HepG2 (cell line): Measurements from ENCODE around the gene RNF114. TPM values are rescaled to one million over a fixed set of nuclear protein-coding genes. Genes with fewer than 3 reads are reported as not detected.

Source experiments
- ATAC-seq: fragments of 200-7000 bp; cut with Tn5 transposase; 3 replicates; pipeline ENCODE4 v1.9.1; 2020; ENCODE audit warnings: mild to moderate bottlenecking, moderate library complexity
- BruUV-seq: library from RNA; stranded (reverse); fragments of 400-500 nt; replicated peaks from 2 replicates; lab custom pipeline; 2021; lab: Mats Ljungman, UMichigan
- CTCF ChIA-PET: fragments of 300-600 bp; formaldehyde crosslinking; extraction: SDS; loops from one replicate; lab custom pipeline; 2021; ENCODE audit warnings: low total read pairs, inconsistent platforms, low intra/inter-chr PET ratio; lab: Yijun Ruan, JAX
- POLR2A ChIA-PET: fragments of 350-600 bp; sonication (Branson Sonifier 250); formaldehyde crosslinking; loops from one replicate; lab custom pipeline; 2020; ENCODE audit warnings: antibody characterized with exemption, inconsistent platforms; lab: Yijun Ruan, JAX
- DNase-seq: peaks from one replicate; pipeline ENCODE4 v3.0.0-alpha.2; 2015; ENCODE audit warnings: low spot score
- FAIRE-seq: peaks from 3 replicates; lab custom pipeline; 2011; peaks lifted over from hg19 to GRCh38; lab: Jason Lieb, UNC
- H2AFZ ChIP-seq: one replicate; pipeline ENCODE4 v1.6.1; 2011; ENCODE audit warnings: low read length, inconsistent platforms
- H3K27ac ChIP-seq: fragments of 300-600 bp; 3 replicates; pipeline ENCODE4 v1.8.0; 2011; ENCODE audit warnings: mixed run types, mild to moderate bottlenecking, mixed read lengths, low read length, inconsistent platforms; ENCODE audit not compliant: insufficient read depth; ENCODE audit errors: extremely low read length
- H3K27me3 ChIP-seq, 2 experiments: fragments of 200-600 bp in 1 of 2; 2 replicates in 1 of 2; 3 replicates in 1 of 2; pipeline versions ENCODE4 v1.6.0 to v1.8.0; 2011; ENCODE audit warnings: low read length in 2 of 2, mild to moderate bottlenecking in 2 of 2, moderate library complexity in 2 of 2, inconsistent platforms in 1 of 2; ENCODE audit not compliant: insufficient read depth in 2 of 2, control insufficient read depth in 1 of 2
- H3K36me3 ChIP-seq, 2 experiments: fragments of 200-600 bp in 1 of 2; replicated peaks in 1 of 2; 2 replicates in 1 of 2; 3 replicates in 1 of 2; pipeline versions ENCODE4 v1.5.1 to v1.8.0; 2011; ENCODE audit warnings: low read length in 2 of 2, inconsistent platforms in 1 of 2; ENCODE audit not compliant: insufficient read depth in 2 of 2, control insufficient read depth in 1 of 2
- H3K4me1 ChIP-seq: 2 replicates; pipeline ENCODE4 v1.5.1; 2012; ENCODE audit warnings: low read length, inconsistent platforms; ENCODE audit not compliant: insufficient read depth
- H3K4me2 ChIP-seq: 2 replicates; pipeline ENCODE4 v1.6.0; 2011; ENCODE audit warnings: low read depth, low read length, inconsistent platforms
- H3K4me3 ChIP-seq, 3 experiments: fragments of 200-600 bp in 1 of 3; sonication (generic), shearing (Covaris generic) in 1 of 3; replicated peaks in 1 of 3; 2 replicates each; pipeline ENCODE4 v1.5.1; 2011 to 2016; ENCODE audit warnings: low read length in 3 of 3, inconsistent platforms in 2 of 3, low read depth in 2 of 3, mild to moderate bottlenecking in 2 of 3, control low read depth in 1 of 3, mixed read lengths in 1 of 3; ENCODE audit not compliant: insufficient read depth in 1 of 3
- H3K79me2 ChIP-seq: one replicate; pipeline ENCODE4 v1.6.1; 2011; ENCODE audit warnings: low read length, inconsistent platforms; ENCODE audit not compliant: insufficient read depth
- H3K9ac ChIP-seq: 2 replicates; pipeline ENCODE4 v1.6.0; 2011; ENCODE audit warnings: mild to moderate bottlenecking, low read depth, low read length, inconsistent platforms; ENCODE audit not compliant: insufficient read depth
- H3K9me3 ChIP-seq: 2 replicates; pipeline ENCODE4 v1.5.1; 2012; ENCODE audit warnings: mild to moderate bottlenecking, low read length
- H4K20me1 ChIP-seq: 2 replicates; pipeline ENCODE4 v1.6.0; 2011; ENCODE audit warnings: inconsistent platforms, mild to moderate bottlenecking, low read length, moderate library complexity; ENCODE audit not compliant: insufficient read depth
- ARNTL ChIP-seq: sonication (generic); formaldehyde crosslinking; IDR thresholded peaks from 2 replicates; pipeline ENCODE4 v1.4.0; 2020; ENCODE audit warnings: mild to moderate bottlenecking, missing genetic modification reagents
- ASH2L ChIP-seq: fragments of 300-600, 200-600 bp; sonication (generic); IDR thresholded peaks from 2 replicates; pipeline ENCODE4 v1.7.0; 2017; ENCODE audit warnings: low read depth, mild to moderate bottlenecking, moderate library complexity, mixed read lengths, low read length; ENCODE audit not compliant: insufficient read length
- DNMT3B ChIP-seq: conservative IDR thresholded peaks from 2 replicates; pipeline ENCODE4 v1.6.1; 2016; ENCODE audit warnings: missing biosample characterization, control low read depth
- HOXA3 ChIP-seq: sonication (generic); formaldehyde crosslinking; IDR thresholded peaks from 2 replicates; pipeline ENCODE4 v1.5.0; 2020; ENCODE audit warnings: missing genetic modification reagents
- MTA3 ChIP-seq: sonication (generic); formaldehyde crosslinking; IDR thresholded peaks from 2 replicates; pipeline ENCODE4 v1.4.0; 2020; ENCODE audit warnings: missing genetic modification reagents
- MYNN ChIP-seq: sonication (generic); formaldehyde crosslinking; IDR thresholded peaks from 2 replicates; pipeline ENCODE4 v1.4.0; 2020; ENCODE audit warnings: mild to moderate bottlenecking, low read depth, missing genetic modification reagents
- SMYD3 ChIP-seq: sonication (generic); formaldehyde crosslinking; IDR thresholded peaks from 2 replicates; pipeline ENCODE4 v1.8.1; 2023; ENCODE audit warnings: mild to moderate bottlenecking, missing genetic modification reagents
- YEATS4 ChIP-seq: sonication (generic); formaldehyde crosslinking; IDR thresholded peaks from 2 replicates; pipeline ENCODE4 v1.4.0; 2020; ENCODE audit warnings: missing genetic modification reagents, borderline replicate concordance
- ZBTB4 ChIP-seq: sonication (generic); formaldehyde crosslinking; IDR thresholded peaks from 2 replicates; pipeline ENCODE4 v1.4.0; 2020; ENCODE audit warnings: missing genetic modification reagents, mild to moderate bottlenecking, borderline replicate concordance
- ZC3H4 ChIP-seq: sonication (generic); formaldehyde crosslinking; IDR thresholded peaks from 2 replicates; pipeline ENCODE4 v1.4.0; 2020; ENCODE audit warnings: missing genetic modification reagents, borderline replicate concordance
- ZIK1 ChIP-seq: sonication (generic); formaldehyde crosslinking; IDR thresholded peaks from 2 replicates; pipeline ENCODE4 v1.5.0; 2020; ENCODE audit warnings: mild to moderate bottlenecking, low read depth, missing genetic modification reagents, borderline replicate concordance
- ZNF230 ChIP-seq: sonication (generic); formaldehyde crosslinking; IDR thresholded peaks from 2 replicates; pipeline ENCODE4 v1.4.0; 2020; ENCODE audit warnings: mild to moderate bottlenecking, missing genetic modification reagents
- ZNF317 ChIP-seq: sonication (generic); formaldehyde crosslinking; IDR thresholded peaks from 2 replicates; pipeline ENCODE4 v1.5.0; 2020; ENCODE audit warnings: mild to moderate bottlenecking, missing genetic modification reagents
- ZNF556 ChIP-seq: sonication (generic); formaldehyde crosslinking; IDR thresholded peaks from 2 replicates; pipeline ENCODE4 v1.4.0; 2020; ENCODE audit warnings: mild to moderate bottlenecking, missing genetic modification reagents, borderline replicate concordance
- ZNF710 ChIP-seq: sonication (generic); formaldehyde crosslinking; IDR thresholded peaks from 2 replicates; pipeline ENCODE4 v1.5.0; 2020; ENCODE audit warnings: mild to moderate bottlenecking, missing genetic modification reagents, borderline replicate concordance
- ZNF790 ChIP-seq: sonication (generic); formaldehyde crosslinking; IDR thresholded peaks from 2 replicates; pipeline ENCODE4 v1.8.0; 2022; ENCODE audit warnings: missing genetic modification reagents, mild to moderate bottlenecking, borderline replicate concordance
- WGBS: methylation state at CpG from one replicate; pipeline ENCODE4 v1.1.6; 2017; ENCODE audit warnings: low lambda C conversion rate; 5-methylcytosine and 5-hydroxymethylcytosine counted together
- in situ Hi-C: cut with HindIII; loops from 2 replicates; pipeline ENCODE4 v1.10.0; 2017; ENCODE audit warnings: low pct_unique_long_range_greater_than_20kb; ENCODE audit not compliant: extremely low pct_ligation_motif_present
- intact Hi-C: fragments of 100-400 bp; cut with micrococcal nuclease; formaldehyde crosslinking; loops from one replicate; pipeline ENCODE4 v1.10.0; 2022; ENCODE audit not compliant: unreplicated experiment
- polyA plus RNA-seq, 8 experiments: library from polyadenylated mRNA; depleted of rRNA in 3 of 8; stranded (reverse) in 7 of 8; unstranded in 1 of 8; fragments of >200 nt; fragmentation: Illumina TruSeq in 4 of 8; extraction: Trizol in 4 of 8; gene quantifications; 2 replicates each; pipeline versions ENCODE4 v1.2.1 to v1.2.3, GENCODE V29; 2011 to 2016; ENCODE audit warnings: low read depth in 4 of 8, missing spikeins in 1 of 8, mixed read lengths in 1 of 8; ENCODE audit not compliant: insufficient read depth in 1 of 8
- total RNA-seq, 5 experiments: library from RNA; depleted of rRNA; stranded (reverse); fragments of >200 nt; fragmentation: Illumina TruSeq; extraction: Trizol; gene quantifications; 2 replicates each; pipeline ENCODE4 v1.2.3, GENCODE V29; 2016; ENCODE audit warnings: low read depth in 1 of 5

Gene RNF114
- total and polyA plus RNA-seq, 2 of the 13 experiments (the other 11 are each of a cell fraction or from before 2014, with no cell fraction given): 119 to 126 TPM

DNA sequence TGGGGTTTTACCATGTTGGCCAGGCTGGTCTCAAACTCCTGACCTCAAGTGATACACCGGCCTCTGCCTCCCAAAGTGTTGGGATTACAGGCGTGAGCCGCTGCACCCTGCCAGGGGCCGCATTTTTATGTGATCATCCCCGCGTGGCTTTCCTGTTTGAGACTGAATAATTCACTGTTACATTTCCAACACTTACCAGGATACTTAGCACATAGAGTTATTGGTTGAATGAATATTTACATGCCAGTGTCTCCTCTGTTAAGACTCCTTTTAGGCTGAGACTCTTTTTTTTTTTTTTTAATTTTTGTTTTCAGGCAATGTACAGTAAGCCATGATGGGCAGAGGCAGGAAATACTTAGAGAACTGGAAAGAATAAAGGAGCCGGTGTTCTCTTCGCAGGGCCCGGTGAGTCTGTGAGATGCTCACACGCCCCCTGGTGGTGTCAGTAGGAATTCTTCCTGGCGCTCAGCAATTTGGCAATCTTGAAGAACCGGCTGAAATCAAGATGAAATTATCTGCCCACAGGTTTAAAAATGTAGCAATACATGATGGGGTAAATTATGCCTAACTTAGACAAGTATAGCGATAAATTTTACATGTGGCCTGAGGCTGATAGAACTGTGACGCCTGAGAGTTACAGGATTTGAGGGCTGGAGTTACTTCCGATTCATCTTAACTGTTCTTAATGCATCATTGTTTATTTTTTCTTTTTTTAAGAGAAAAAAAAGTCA lies 7.6 kb upstream of the RNF114 start:
- no peaks in the 10 kb centered on the region for H4K20me1 ChIP-seq
- DNase-seq (peak; percentile 86), ATAC-seq (peak; percentile 89), FAIRE-seq (peak; percentile 68)
- peak overlapping the region; percentile 52 for H2AFZ ChIP-seq
- H3K9ac ChIP-seq: no peak overlapping the region; the same call in 1 of the 2 replicates
- H3K27me3 ChIP-seq: no peaks in the 10 kb centered on the region
- H3K4me3 ChIP-seq: peak overlapping the region in 1 of 3 experiments; percentile 36; a peak in 2 of 6 replicates
- in situ Hi-C loops: no loop called here
- peaks cover 44% of the 10 kb centered on the region for H3K4me1 ChIP-seq
- no peaks in the 10 kb centered on the region for H3K36me3 ChIP-seq
- 18% methylated on average over 15 of the region's 15 CpGs for WGBS
- peak overlapping the region; percentile 64 for H3K4me2 ChIP-seq
- no peaks in the 10 kb centered on the region for H3K9me3 ChIP-seq
- POLR2A ChIA-PET: interaction anchor here (0.8 to 5.9 kb wide), 3 partner anchors 9 to 12 kb away, joined by 3 to 28 read pairs (median 3); partner anchors contain the start of gene SPATA2
- no TSS peak for BruUV-seq
- intact Hi-C loops: loop anchor here (1.0 to 2.0 kb wide), 3 partner anchors 14 to 318 kb away; partner anchors contain the start of gene SPATA2
- H3K79me2 ChIP-seq: no peaks in the 10 kb centered on the region
- no peak overlapping the region for H3K27ac ChIP-seq
- CTCF ChIA-PET: interaction anchor here (0.5 to 2.1 kb wide), 10 partner anchors 13 to 387 kb away, joined by 3 to 23 read pairs (median 6); partner anchors contain the start of gene SPATA2
- TF ChIP-seq MYNN (CRISPR knock-in tag) (no peak), HOXA3 (CRISPR knock-in tag) (no peak), ASH2L (no peak), YEATS4 (no peak), ZNF710 (CRISPR knock-in tag) (peak; percentile 18; the same call in 1 of the 2 replicates), ZNF317 (CRISPR knock-in tag) (peak; percentile 35; the same call in 1 of the 2 replicates), ZC3H4 (CRISPR knock-in tag) (no peak), ZIK1 (CRISPR knock-in tag) (no peak), SMYD3 (CRISPR knock-in tag) (no peak), MTA3 (CRISPR knock-in tag) (no peak), DNMT3B (CRISPR knock-in tag) (0 out of 2 replicates have a peak, but pooled peaks have one; percentile 55), ZNF790 (CRISPR knock-in tag) (no peak), ARNTL (CRISPR knock-in tag) (no peak), ZBTB4 (CRISPR knock-in tag) (peak; percentile 48; the same call in 1 of the 2 replicates), ZNF230 (CRISPR knock-in tag) (no peak), ZNF556 (CRISPR knock-in tag) (no peak)
